Skeletal muscle tissue (tissue), 4 donors: ENCODE data around the gene BCAN. TPM values are rescaled to one million over a fixed set of nuclear protein-coding genes. Genes with fewer than 3 reads are reported as not detected.

Experiments used
- H3K27ac ChIP-seq: one replicate; pipeline ENCODE4 v1.7.0; 2013; ENCODE audit warnings: mild to moderate bottlenecking, low read depth, low read length, inconsistent platforms
- H3K27me3 ChIP-seq, 3 donors: one replicate each; pipeline ENCODE4 v1.7.0; 2013; ENCODE audit warnings: low read length in 3 of 3; ENCODE audit not compliant: control insufficient read depth in 3 of 3, insufficient read depth in 3 of 3
- H3K36me3 ChIP-seq, 3 donors: one replicate each; pipeline ENCODE4 v1.7.0; 2013; ENCODE audit warnings: low read length in 3 of 3; ENCODE audit not compliant: control insufficient read depth in 3 of 3, insufficient read depth in 3 of 3
- H3K4me1 ChIP-seq, 3 donors: one replicate each; pipeline ENCODE4 v1.7.0; 2013; ENCODE audit warnings: low read length in 3 of 3, mild to moderate bottlenecking in 3 of 3; ENCODE audit not compliant: control insufficient read depth in 3 of 3, insufficient read depth in 3 of 3
- H3K4me3 ChIP-seq, 3 donors: one replicate each; pipeline ENCODE4 v1.7.0; 2013; ENCODE audit warnings: low read length in 3 of 3
- H3K9ac ChIP-seq, 3 donors: one replicate each; pipeline ENCODE4 v1.7.0; 2013; ENCODE audit warnings: low read length in 3 of 3, mild to moderate bottlenecking in 3 of 3, moderate library complexity in 2 of 3, low read depth in 1 of 3
- H3K9me3 ChIP-seq, 3 donors: one replicate each; pipeline ENCODE4 v1.7.0; 2013; ENCODE audit warnings: low read length in 3 of 3; ENCODE audit not compliant: control insufficient read depth in 3 of 3
- total RNA-seq: library from RNA; depleted of rRNA; stranded (reverse); fragments of >200 nt; gene quantifications from one replicate; pipeline ENCODE4 v1.2.3, GENCODE V29; 2014
- donor health status: Osteomylitis.

The BCAN gene
- total RNA-seq, 1 donor from 2014 or later = under 0.01 TPM

- Histone ChIP-seq H3K9ac (peak overlapping the region; percentile 54 to 76 (median 64)), H3K9me3 (no peaks in the 10 kb centered on the region), H3K27ac (peak overlapping the region; percentile 99), H3K27me3 (no peaks in the 10 kb centered on the region), H3K4me1 (peaks cover 98 to 100% (median 99%) of the 10 kb centered on the region in 3 donors), H3K4me3 (peak overlapping the region in 2 of 3 donors; percentile 41), H3K36me3 (no peaks in the 10 kb centered on the region)
Observed at GRCh38 chr1:156665539-156665938, 23.6 kb downstream of the BCAN start.

- Histone ChIP-seq H3K27me3 (no peaks in the 10 kb centered on the region), H3K9me3 (no peaks in the 10 kb centered on the region), H3K27ac (peak overlapping the region; percentile 99), H3K4me3 (peak overlapping the region in 2 of 3 donors; percentile 19 to 63), H3K4me1 (peaks cover 88 to 92% (median 90%) of the 10 kb centered on the region in 3 donors), H3K9ac (peak overlapping the region; percentile 70 to 85 (median 85)), H3K36me3 (no peaks in the 10 kb centered on the region)
Observed at GRCh38 chr1:156666862-156667609, 25.1 kb downstream of the BCAN start.

GRCh38 chr1:156667610-156667967 is 25.7 kb downstream of the BCAN start:
- peaks cover 0 to 4% (median 4%) of the 10 kb centered on the region in 3 donors for H3K36me3 ChIP-seq
- no peaks in the 10 kb centered on the region for H3K27me3 ChIP-seq
- peak overlapping the region; percentile 83 to 85 (median 85) for H3K9ac ChIP-seq
- H3K27ac ChIP-seq = peak overlapping the region; percentile 99
- H3K9me3 ChIP-seq = no peaks in the 10 kb centered on the region
- peak overlapping the region in 2 of 3 donors; percentile 34 to 63 for H3K4me3 ChIP-seq
- peaks cover 83 to 90% (median 85%) of the 10 kb centered on the region in 3 donors for H3K4me1 ChIP-seq

- Histone ChIP-seq H3K36me3 (peaks cover 3 to 8% (median 4%) of the 10 kb centered on the region in 3 donors), H3K27ac (peak overlapping the region; percentile 99), H3K4me1 (peaks cover 77 to 87% (median 82%) of the 10 kb centered on the region in 3 donors), H3K9ac (peak overlapping the region; percentile 83 to 85 (median 85)), H3K9me3 (no peaks in the 10 kb centered on the region), H3K4me3 (peak overlapping the region; percentile 23 to 63 (median 34)), H3K27me3 (no peaks in the 10 kb centered on the region)
Observed at GRCh38 chr1:156667968-156668709, 26.2 kb downstream of the BCAN start.

DNA sequence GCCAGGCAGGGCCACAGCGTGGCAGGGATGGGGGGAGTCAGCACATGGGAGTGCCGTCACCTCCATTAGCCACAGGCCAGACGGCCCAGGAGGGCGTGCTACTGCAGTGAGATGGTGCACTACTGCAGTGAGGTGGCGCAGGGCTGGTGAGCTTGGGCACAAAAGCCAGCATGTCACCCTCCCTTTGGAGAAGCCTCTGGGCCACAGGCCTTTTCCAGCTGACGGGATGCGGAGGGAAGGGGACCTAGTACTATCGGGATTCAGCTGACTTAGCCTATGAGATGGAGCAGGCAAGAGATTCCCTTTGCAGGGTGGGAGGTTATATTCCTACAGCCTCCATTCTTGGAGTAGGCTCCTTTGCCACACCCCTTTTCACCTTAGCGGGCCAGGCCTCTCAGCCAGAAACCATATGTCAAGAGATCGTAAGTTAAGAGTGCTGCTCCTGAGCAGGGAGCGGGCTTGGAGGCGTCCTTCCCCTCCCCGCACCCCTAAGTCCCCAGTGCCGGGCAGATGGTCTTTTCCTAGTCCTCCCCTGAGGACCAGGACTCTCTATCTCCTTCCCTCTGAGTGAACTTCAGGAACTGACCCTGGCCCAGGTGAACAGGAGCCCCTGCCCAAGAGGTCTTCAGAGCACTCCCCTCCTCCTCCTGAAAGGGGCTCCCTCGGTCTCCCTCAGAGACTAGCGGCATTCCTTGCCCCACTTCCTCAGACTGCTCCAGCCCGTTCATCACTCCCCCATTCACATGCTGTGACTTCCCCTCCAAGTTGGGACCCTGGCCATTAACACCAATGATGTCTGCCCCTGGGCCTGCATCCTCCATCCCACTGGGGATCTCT is 27.1 kb downstream of the BCAN start:
- H3K27ac ChIP-seq = peak overlapping the region; percentile 99
- peak overlapping the region; percentile 51 to 64 (median 57) for H3K9ac ChIP-seq
- H3K9me3 ChIP-seq = no peaks in the 10 kb centered on the region
- peaks cover 4 to 15% (median 4%) of the 10 kb centered on the region in 3 donors for H3K36me3 ChIP-seq
- no peaks in the 10 kb centered on the region for H3K27me3 ChIP-seq
- H3K4me3 ChIP-seq = peak overlapping the region in 1 of 3 donors; percentile 45
- H3K4me1 ChIP-seq = peaks cover 76 to 86% (median 82%) of the 10 kb centered on the region in 3 donors

- Histone ChIP-seq H3K27ac (peak overlapping the region; percentile 99), H3K4me1 (peaks cover 76 to 86% (median 82%) of the 10 kb centered on the region in 3 donors), H3K36me3 (peaks cover 4 to 15% (median 8%) of the 10 kb centered on the region in 3 donors), H3K4me3 (no peak overlapping the region), H3K9ac (peak overlapping the region in 2 of 3 donors; percentile 57 to 62), H3K27me3 (no peaks in the 10 kb centered on the region), H3K9me3 (no peaks in the 10 kb centered on the region)
Observed at GRCh38 chr1:156669794-156670193, 27.9 kb downstream of the BCAN start.

DNA sequence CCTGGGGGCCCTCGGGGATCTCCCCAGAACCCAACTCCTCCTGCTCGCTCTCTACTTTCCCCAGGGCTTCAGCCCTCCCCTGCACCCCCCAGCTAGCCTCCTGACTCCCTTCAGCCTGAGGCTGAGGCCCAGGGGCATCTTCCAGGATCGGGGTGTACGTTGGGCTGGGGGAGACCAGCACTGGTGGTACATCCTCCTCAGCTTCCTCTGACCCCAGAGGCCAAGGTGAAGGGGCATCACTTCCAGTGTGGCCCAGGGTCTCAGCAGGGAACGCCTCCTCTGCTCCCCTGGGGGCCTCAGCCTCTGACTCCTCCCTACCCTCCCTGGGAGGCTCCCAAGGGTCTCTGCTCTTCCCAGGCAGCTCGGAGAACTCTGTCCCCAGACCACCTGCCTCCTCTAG is 28.4 kb downstream of the BCAN start:
- Histone ChIP-seq H3K9ac (peak overlapping the region in 1 of 3 donors; percentile 57), H3K9me3 (no peaks in the 10 kb centered on the region), H3K36me3 (peaks cover 7 to 15% (median 11%) of the 10 kb centered on the region in 3 donors), H3K27ac (peak overlapping the region; percentile 99), H3K4me3 (no peak overlapping the region), H3K4me1 (peaks cover 75 to 86% (median 83%) of the 10 kb centered on the region in 3 donors), H3K27me3 (no peaks in the 10 kb centered on the region)

- H3K9me3 ChIP-seq = no peaks in the 10 kb centered on the region
- peak overlapping the region; percentile 99 for H3K27ac ChIP-seq
- no peaks in the 10 kb centered on the region for H3K27me3 ChIP-seq
- peaks cover 71 to 86% (median 83%) of the 10 kb centered on the region in 3 donors for H3K4me1 ChIP-seq
- H3K4me3 ChIP-seq = no peak overlapping the region
- peaks cover 7 to 15% (median 11%) of the 10 kb centered on the region in 3 donors for H3K36me3 ChIP-seq
- H3K9ac ChIP-seq = peak overlapping the region in 1 of 3 donors; percentile 45
Observed at GRCh38 chr1:156670791-156671190, 28.9 kb downstream of the BCAN start.

- Histone ChIP-seq H3K4me3 (no peak overlapping the region), H3K27ac (peak overlapping the region; percentile 99), H3K4me1 (peaks cover 62 to 81% (median 81%) of the 10 kb centered on the region in 3 donors), H3K9ac (no peak overlapping the region), H3K9me3 (no peaks in the 10 kb centered on the region), H3K27me3 (no peaks in the 10 kb centered on the region), H3K36me3 (peaks cover 7 to 15% (median 11%) of the 10 kb centered on the region in 3 donors)
Observed at GRCh38 chr1:156671804-156672203, 29.9 kb downstream of the BCAN start.
